Activated CD8-positive, alpha-beta T cell treated with anti-CD3 and anti-CD28 coated beads, Interleukin-2, amount 10 ng/mL, durations not matched to agents 7 days and 5 days (primary cell): Measurements from ENCODE around the gene COQ10B. TPM values are rescaled to one million over a fixed set of nuclear protein-coding genes. Genes with fewer than 3 reads are reported as not detected.

ENCODE experiments used
- total RNA-seq, 2 experiments: library from RNA; stranded (reverse); gene quantifications; one replicate each; pipeline ENCODE4 v1.2.3, GENCODE V29; 2021

Gene COQ10B
- total RNA-seq, 2 experiments from 2014 or later = 22.5 to 22.6 TPM

Other genes starting within 250 kb of the COQ10B start
- 100 to 1,000 TPM; 188 to 224 TPM for gene ANKRD44, start 142.8 kb upstream of the COQ10B start, total RNA-seq
- 100 to 1,000 TPM; 266 to 267 TPM for gene SF3B1, start 18.5 kb upstream of the COQ10B start, total RNA-seq
- 100 to 1,000 TPM; 322 to 336 TPM for gene HSPD1, start 46.3 kb downstream of the COQ10B start, total RNA-seq
- gene HSPE1, start 46.8 kb downstream of the COQ10B start, total RNA-seq = 100 to 1,000 TPM; 153 to 162 TPM
- 10 to 100 TPM; 16.5 to 21.3 TPM for gene MOB4, start 62.5 kb downstream of the COQ10B start, total RNA-seq
- not detected for gene RFTN2, start 222.0 kb downstream of the COQ10B start, total RNA-seq